IPS DF 4.7 (cell line): ENCODE measurements around the gene ATP8B4.
"Not testable (repeated sequence)": the region's sequence is repeated elsewhere in the genome, so short reads cannot be mapped to it uniquely, and the experiment has no call there.

Source experiments
- DNase-seq: peaks from one replicate; pipeline ENCODE4 v3.0.0-alpha.2; 2013; ENCODE audit warnings: low spot score; ENCODE audit errors: extremely low read depth

ATP8B4 gene

GRCh38 chr15:50140983-50141382 is 21.9 kb upstream of the ATP8B4 start:
- DNase-seq, result no peak

GRCh38 chr15:50140098-50140497 is 21.1 kb upstream of the ATP8B4 start:
- DNase-seq, result no peak

DNA sequence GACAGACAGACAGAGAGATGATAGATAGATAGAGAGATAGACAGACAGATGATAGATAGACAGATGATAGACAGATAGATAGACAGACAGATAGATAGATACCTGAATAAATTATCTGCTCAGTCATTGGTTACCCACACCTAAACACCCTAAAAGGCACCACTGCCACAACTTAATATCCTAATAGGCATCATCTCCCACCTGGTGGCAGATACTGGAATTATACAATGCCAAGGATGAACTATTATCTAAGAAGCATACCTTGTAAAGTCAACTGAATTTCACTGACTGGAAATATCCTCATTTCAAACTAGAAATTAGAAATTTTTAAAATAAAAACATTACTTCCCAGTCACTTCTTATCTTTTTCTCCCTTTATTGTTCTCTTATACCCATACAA is 19.4 kb upstream of the ATP8B4 start:
- no peak for DNase-seq

DNA sequence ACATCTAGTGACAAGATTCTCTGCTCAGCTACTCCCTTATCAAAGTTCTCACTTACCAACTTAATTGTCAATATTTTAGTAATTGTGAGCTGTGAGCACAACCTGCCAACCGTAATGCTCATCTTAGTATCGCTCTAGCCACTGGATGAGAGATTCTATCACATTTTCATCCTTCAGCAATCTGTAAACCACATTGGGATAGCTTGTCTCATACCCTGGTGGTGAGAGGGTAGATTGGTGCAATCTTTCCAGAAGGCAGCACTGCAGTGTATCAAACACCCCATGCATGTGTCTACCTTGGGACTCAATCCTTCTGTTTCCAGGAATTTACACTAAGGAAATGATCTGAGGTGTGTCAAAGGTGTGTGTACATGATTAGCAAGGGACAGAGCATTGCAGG is 18.9 kb upstream of the ATP8B4 start:
- no peak for DNase-seq

- no peak for DNase-seq
Observed at GRCh38 chr15:50137330-50137761, 18.3 kb upstream of the ATP8B4 start.

DNA sequence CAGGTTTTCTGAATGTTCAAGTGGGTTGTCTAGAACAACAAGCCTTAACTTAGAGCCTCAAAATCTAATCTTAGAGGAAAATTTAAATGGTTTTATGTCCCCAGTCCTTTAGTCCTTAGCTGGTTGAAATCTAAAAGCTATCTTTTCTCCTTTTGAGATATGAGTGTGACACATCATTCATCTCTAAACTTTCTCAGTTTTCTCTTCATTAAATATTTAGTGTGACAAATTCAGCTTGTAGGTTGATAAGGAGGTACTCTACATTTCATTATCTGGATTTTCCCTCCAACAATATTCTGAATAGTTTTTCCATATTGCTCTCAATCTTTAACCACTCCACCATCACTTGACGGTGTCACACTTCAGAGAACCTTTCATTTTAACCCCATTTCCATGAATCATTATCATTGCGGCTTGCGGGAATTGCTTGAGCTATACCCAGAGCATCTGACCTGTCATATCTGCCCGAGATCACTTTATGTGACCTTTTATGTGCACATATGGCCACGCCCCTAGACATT is 16.1 kb upstream of the ATP8B4 start:
- DNase-seq, result no peak

- no peak for DNase-seq
Observed at GRCh38 chr15:50134524-50135024, 15.5 kb upstream of the ATP8B4 start.

DNA sequence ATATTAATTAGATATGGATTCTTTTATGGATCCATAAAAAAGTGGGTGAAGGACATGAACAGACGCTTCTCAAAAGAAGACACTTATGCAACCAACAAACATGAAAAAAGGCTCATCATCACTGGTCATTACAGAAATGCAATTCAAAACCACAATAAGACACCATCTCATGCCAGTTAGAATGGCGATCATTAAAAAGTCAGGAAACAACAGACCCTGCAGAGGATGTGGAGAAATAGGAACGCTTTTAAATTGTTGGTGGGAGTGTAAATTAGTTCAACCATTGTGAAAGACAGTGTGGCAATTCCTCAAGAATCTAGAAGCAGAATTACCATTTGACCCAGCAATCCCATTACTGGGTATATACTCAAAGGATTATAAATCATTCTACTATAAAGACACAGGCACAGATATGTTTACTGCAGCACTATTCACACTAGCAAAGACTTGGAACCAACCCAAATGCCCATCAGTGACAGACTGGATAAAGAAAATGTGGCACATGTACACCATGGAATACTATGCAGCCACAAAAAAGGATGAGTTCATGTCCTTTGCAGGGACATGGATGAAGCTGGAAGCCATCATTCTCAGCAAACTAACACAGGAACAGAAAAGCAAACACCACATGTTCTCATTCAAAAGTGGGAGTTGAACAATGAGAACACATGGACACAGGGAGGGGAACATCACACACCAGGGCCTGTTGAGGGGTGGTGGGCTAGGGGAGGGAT is 13.4 kb upstream of the ATP8B4 start:
- not testable (repeated sequence) for DNase-seq

GRCh38 chr15:50131617-50132016 is 12.6 kb upstream of the ATP8B4 start:
- DNase-seq, result no peak

DNA sequence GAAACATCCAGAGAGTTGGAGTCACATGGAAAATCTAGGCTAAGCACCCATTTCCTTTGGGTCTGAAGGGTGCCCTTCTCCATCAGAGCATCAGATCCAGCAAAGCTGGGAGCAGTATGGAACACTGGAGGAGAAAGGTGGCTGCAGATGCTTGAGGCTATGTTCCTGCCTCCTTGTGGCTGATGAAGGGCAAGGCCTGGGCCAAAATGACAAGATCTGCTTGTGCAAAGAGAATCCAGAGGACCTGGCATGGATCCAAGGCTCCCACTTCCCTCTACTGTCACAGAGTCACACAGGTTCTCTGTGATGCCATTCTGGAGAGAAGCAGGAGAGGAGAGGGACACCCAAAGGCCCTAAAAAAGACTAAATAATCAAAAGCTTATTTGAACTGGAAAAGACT is 9.2 kb upstream of the ATP8B4 start:
- no peak for DNase-seq

DNA sequence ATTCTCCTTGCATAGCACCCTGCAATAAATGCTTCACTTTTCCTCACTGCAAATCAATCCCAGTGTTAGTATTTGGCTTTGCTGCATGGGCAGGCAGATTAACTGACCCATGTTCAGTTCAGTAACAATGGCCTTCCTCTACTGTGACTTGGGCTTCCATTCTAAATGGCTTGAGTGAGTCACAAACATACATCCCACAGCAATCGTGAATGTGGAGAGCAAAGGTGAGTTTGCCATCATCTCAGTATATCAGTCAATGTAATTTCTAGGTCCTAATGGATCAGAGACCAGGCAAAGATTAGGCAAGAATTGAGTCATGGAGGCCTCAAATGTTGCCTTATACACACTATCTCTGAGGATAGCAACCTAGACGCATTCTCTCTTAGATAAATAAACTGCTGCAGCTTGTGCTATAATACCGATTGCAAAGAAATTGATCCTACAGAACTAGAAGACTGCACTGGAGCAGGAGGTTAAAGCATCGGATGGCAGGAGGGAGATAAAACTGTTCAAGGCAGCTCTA is 8.3 kb upstream of the ATP8B4 start:
- no peak for DNase-seq

- DNase-seq, result no peak
Observed at GRCh38 chr15:50126072-50126471, 7.0 kb upstream of the ATP8B4 start.

DNA sequence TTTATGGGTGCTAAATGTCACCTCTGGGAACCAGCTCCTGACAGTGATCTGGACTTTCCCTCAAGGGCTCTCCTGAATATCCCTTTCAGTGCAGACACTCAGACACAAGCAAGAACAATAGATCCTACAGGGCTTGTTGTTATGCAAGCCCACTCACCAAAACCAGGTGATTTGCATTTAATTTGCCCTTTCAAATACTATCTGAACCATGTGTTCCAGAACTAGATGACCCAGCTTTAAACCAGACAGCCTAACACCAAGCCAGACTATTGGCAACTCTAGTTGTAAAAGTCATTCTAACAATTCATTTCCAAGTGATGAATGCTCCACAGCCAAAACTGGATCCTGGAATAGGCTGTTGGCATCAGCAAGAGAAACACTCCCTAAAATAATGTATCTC is 5.6 kb upstream of the ATP8B4 start:
- DNase-seq, result no peak

DNA sequence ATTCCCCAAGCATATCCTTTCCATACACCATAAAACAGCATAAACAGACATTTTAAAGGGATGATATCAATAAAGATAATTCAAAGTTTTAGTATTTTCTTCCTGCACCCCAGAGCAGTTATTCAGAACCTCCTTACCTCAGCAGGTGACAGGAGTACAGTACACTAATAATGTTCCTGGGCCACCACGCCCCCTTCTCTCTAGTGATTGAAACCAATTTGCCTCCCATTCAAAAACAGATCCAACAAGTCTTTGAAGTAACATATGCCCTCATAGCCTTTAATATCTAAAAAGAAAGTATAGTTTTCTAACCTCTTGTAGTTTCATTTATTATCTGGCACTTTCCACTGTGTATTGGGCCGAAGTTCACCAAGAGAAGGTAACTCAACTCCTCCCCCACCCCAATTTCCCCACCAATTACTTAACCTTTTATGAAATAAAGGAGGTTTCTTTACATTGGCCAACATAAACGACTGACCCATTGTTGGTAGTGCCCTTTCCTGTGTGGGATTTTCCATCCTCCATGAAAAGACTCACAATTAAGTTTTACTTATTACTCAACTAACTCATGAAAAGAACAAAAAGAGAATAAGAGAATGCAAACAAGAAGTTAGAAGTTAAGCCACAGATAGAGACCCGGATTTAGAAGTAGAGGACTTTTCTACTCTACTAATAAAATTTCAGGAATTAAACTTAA is 5.0 kb upstream of the ATP8B4 start:
- no peak for DNase-seq

DNA sequence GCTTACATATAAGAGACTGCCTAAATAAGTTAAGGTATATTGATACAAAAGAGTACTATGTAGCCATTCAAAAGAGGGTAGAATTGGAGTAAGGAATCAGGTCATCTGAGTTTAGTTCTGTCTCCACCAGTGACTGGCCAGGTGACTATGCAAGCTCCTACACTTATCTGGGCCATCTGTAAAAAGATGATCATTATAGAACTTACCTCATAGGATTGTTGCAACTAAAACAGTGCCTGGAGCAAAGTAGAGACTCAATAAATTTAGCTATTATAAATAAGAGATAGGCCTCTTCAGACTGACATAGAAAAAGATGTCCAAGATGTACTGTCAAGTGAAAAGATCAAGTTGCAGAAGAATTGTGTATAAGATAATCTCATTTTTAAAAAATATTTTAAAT is 1.7 kb upstream of the ATP8B4 start:
- DNase-seq, result no peak

DNA sequence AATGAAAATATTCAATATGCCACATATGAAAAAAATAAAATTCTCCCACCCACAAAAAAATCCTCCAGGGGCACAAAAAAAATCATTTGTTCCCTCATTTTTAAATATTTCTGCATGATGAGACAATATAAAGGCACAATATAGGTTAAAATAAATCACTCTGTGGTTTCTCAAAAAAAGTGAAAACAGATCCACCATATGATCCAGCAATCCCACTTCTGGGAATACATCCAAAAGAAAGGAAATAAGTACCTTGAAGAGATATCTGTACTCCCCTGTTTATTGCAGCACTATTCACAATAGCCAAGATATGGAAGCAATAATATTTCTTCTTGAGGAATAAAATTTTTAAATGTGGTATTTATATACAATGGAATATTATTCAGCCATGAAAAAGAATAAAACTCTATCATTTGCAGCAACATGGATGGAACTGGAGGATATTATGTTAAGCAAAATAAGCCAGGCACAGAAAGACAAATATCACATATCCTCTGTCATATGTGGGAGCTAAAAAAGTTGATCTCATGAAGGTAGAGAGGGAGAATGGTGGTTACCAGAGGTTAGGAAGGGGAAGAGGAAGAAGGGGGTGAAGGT is 1.5 kb downstream of the ATP8B4 start:
- DNase-seq, result no peak

DNA sequence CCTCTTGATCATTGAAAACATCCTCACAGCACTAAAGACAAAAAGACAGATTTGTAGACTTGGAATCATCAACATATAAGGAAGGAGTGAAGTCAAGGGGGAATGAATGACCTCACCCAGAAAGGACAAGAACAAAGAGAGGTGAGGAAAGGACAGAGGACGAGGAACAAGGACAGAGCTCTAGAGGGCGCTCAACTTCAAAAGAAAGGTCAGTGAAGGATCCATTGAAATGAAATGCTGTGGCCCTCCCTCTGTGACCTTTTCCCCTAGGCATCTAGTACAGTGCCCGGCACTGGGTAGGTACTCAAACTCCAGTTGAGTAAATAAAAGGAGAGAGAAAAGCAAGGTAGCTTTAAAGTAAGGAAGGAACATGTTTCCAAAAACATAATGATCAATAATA is 2.6 kb downstream of the ATP8B4 start:
- DNase-seq, result peak; percentile 58

- DNase-seq, result no peak
Observed at GRCh38 chr15:50113992-50114780, 4.8 kb downstream of the ATP8B4 start.

DNA sequence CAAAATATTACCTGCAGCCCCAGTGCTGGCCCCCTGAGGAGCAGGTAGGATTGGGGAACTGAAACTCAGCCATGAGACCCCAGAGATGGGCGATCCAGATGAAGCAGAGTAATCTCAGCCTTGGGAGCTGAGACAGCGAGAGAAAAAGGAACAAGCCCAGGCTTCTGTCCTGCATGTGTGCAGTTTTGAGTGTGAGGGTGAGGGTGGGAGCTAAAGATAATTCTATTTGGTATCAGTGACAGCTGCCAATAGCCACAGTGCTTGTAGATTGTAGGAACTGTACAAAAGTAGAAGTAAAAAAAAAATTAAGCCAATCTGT is 5.9 kb downstream of the ATP8B4 start:
- no peak for DNase-seq

DNA sequence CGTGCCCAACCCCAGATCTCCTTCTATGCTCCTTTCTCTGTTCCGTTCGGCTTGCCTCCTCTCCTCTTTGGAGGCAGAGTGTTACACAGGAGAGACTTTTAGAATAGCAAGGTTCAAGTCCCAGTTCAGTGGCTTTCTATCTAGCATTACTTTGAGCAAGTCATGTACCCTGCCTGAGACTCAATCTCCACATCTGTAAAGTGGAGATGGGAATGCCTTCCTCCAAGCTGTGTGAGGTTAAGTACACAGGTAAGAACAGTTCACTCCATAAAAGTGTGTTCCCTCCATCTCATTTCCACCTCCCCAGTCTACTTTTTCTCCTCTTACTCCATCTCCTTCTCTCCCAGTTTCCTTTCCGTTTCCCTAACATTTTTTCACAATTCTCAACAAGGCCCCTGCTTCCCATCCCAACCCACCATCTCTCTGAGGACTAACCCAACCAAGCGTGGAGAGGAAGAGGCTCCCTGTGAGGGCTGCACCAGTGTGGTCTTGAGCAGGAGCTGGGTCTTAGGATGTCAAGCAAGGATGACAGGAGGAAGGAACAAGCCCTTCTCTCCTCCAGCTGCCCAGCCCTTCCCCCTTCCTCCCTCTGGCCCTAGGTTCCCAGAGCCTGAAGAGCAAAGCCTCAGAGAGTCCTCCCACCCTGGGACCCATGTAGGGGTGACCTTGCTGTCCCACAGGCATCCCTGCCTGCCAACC is 6.4 kb downstream of the ATP8B4 start:
- DNase-seq, result no peak

- no peak for DNase-seq
Observed at GRCh38 chr15:50110285-50110684, 8.7 kb downstream of the ATP8B4 start.
